ENCODE data around the gene TCIRG1. TPM values are rescaled to one million over a fixed set of nuclear protein-coding genes. Genes with fewer than 3 reads are reported as not detected.
A peak's percentile ranks its signal among the peaks of the same experiment; 100 is the strongest.

The TCIRG1 gene
- total and polyA plus RNA-seq, 2 of the 13 experiments (the other 11 are each of a cell fraction or from before 2014, with no cell fraction given): 48.0 to 69.6 TPM

DNA sequence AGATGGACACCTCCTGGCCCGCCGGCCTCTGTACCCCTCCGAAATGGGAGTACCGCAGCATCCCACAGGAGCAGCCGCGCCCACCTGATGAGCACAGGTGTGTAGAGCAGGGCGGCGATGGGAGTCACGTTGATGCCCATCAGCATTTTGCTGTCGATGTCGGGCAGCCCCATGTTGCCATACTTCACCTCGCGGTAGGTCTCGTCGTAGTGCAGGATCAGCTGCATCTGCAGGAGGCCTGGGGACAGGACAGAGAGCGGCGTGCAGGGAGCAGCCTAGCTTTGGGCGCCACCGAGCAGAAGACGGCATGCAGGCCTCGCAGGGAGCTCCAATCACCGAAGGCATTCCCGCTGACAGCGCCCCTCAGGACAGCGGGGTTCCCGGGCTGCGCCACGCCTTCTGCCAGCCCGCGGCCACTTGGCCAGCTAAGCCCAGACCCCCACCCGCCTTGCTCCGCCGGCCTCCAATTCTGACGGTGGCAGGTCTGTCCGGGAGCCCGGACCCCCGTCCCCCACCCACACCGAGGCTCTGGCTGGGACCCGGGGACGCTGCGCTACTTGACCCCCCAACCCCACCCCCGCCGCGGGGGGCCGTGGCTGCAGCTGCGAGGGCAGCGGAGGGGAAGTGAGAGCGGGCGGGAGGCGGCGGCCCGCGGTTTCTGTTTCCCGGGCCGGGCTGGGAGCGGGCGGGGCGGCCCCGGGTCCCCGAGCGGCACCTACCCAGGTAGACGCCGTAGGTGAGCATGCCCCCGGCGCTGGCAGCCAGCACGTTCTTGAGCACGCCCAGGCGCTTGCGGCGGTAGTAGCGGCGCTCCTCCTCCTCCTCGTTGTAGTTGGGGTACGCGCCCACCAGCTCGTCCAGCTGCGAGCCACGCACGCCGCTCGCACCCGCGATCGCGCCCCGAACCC lies 35.6 kb upstream of the TCIRG1 start:
- DNase-seq (ENCODE audit: low spot score): no peak
- no peak overlapping the region for H2AFZ ChIP-seq (ENCODE audit: low read length)
- no peaks in the 10 kb centered on the region for H4K20me1 ChIP-seq (ENCODE audit: insufficient read depth, low read length)
- in situ Hi-C loops (cut with HindIII; ENCODE audit: extremely low pct_ligation_motif_present, low pct_unique_long_range_greater_than_20kb): no loop called here
- no peak overlapping the region for H3K27ac ChIP-seq (ENCODE audit: extremely low read length, insufficient read depth, low read length)
- no peaks in the 10 kb centered on the region for H3K9me3 ChIP-seq (ENCODE audit: low read length)
- intact Hi-C loops (cut with micrococcal nuclease; ENCODE audit: unreplicated experiment): no loop called here
- no peaks in the 10 kb centered on the region for H3K36me3 ChIP-seq (replicated peaks in 1 of 2; ENCODE audit: control insufficient read depth in 1 of 2, insufficient read depth in 2 of 2, low read length in 2 of 2)
- no peaks in the 10 kb centered on the region for H3K27me3 ChIP-seq (ENCODE audit: control insufficient read depth in 1 of 2, insufficient read depth in 2 of 2, low read length in 2 of 2)
- 79% methylated on average over 17 of the region's 86 CpGs for WGBS (ENCODE audit: low lambda C conversion rate)
- ChIA-PET POLR2A (interaction anchor here (1.4 kb wide), 1 partner anchor 35 kb away, joined by 3 read pairs; the partner anchor contains the start of gene TCIRG1), CTCF (ENCODE audit: low intra/inter-chr PET ratio, low total read pairs) (no interaction called here)
- ATAC-seq: peak; percentile 23
- H3K4me2 ChIP-seq (ENCODE audit: low read depth, low read length): peak overlapping the region; percentile 90
- peaks cover 54% of the 10 kb centered on the region for H3K4me1 ChIP-seq (ENCODE audit: insufficient read depth, low read length)
- no peaks in the 10 kb centered on the region for H3K79me2 ChIP-seq (ENCODE audit: insufficient read depth, low read length)
- H3K4me3 ChIP-seq (replicated peaks in 1 of 3; ENCODE audit: insufficient read depth in 1 of 3, low read depth in 2 of 3, low read length in 3 of 3): peak overlapping the region; percentile 54 to 72 (median 61)
- no TSS peak for BruUV-seq (replicated peaks)
- FAIRE-seq: no peak
- peak overlapping the region; percentile 55; the same call in 1 of the 2 replicates for H3K9ac ChIP-seq (ENCODE audit: insufficient read depth, low read depth, low read length)
- TF ChIP-seq, protein P1, sequence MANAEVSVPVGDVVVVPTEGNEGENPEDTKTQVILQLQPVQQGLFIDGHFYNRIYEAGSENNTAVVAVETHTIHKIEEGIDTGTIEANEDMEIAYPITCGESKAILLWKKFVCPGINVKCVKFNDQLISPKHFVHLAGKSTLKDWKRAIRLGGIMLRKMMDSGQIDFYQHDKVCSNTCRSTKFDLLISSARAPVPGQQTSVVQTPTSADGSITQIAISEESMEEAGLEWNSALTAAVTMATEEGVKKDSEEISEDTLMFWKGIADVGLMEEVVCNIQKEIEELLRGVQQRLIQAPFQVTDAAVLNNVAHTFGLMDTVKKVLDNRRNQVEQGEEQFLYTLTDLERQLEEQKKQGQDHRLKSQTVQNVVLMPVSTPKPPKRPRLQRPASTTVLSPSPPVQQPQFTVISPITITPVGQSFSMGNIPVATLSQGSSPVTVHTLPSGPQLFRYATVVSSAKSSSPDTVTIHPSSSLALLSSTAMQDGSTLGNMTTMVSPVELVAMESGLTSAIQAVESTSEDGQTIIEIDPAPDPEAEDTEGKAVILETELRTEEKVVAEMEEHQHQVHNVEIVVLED (CRISPR knock-in tag; IDR thresholded peaks at IDR 0.05; ENCODE audit: borderline replicate concordance): no peak
- TF ChIP-seq ZNF282 (IDR thresholded peaks at IDR 0.05; ENCODE audit: partially characterized antibody): no peak
- no peak for TF ChIP-seq ZNF12 (CRISPR knock-in tag; IDR thresholded peaks at IDR 0.05)
- TF ChIP-seq ZNF121 (CRISPR knock-in tag; IDR thresholded peaks at IDR 0.05): no peak
- no peak for TF ChIP-seq ZNF253 (CRISPR knock-in tag; IDR thresholded peaks at IDR 0.05; ENCODE audit: borderline replicate concordance)
- TF ChIP-seq ZC3H13 (CRISPR knock-in tag; IDR thresholded peaks at IDR 0.05): no peak
- TF ChIP-seq MTA1 (CRISPR knock-in tag; IDR thresholded peaks at IDR 0.05; ENCODE audit: borderline replicate concordance): peak; percentile 29; the same call in 1 of the 2 replicates
- TF ChIP-seq PTBP1 (IDR thresholded peaks at IDR 0.05; ENCODE audit: low read depth, low read length, poor library complexity, severe bottlenecking): no peak
- TF ChIP-seq ZNF530 (CRISPR knock-in tag; IDR thresholded peaks at IDR 0.05; ENCODE audit: low read depth): no peak
- TF ChIP-seq HNRNPLL (IDR thresholded peaks at IDR 0.05; ENCODE audit: low read depth, low read length, poor library complexity, severe bottlenecking): no peak
- TF ChIP-seq HNRNPL (IDR thresholded peaks at IDR 0.05; ENCODE audit: low read depth, low read length): 0 out of 2 replicates have a peak, but pooled peaks have one; percentile 28
- TF ChIP-seq MAFF (IDR thresholded peaks at IDR 0.05; ENCODE audit: low read depth, low read length): no peak
- TF ChIP-seq GABPB1 (CRISPR knock-in tag; IDR thresholded peaks at IDR 0.05): no peak
- no peak for TF ChIP-seq GABPA (IDR thresholded peaks at IDR 0.05; ENCODE audit: low read depth, low read length)
- no peak for TF ChIP-seq GABPA (CRISPR knock-in tag; IDR thresholded peaks at IDR 0.05; ENCODE audit: low read depth)
- TF ChIP-seq, protein P2, sequence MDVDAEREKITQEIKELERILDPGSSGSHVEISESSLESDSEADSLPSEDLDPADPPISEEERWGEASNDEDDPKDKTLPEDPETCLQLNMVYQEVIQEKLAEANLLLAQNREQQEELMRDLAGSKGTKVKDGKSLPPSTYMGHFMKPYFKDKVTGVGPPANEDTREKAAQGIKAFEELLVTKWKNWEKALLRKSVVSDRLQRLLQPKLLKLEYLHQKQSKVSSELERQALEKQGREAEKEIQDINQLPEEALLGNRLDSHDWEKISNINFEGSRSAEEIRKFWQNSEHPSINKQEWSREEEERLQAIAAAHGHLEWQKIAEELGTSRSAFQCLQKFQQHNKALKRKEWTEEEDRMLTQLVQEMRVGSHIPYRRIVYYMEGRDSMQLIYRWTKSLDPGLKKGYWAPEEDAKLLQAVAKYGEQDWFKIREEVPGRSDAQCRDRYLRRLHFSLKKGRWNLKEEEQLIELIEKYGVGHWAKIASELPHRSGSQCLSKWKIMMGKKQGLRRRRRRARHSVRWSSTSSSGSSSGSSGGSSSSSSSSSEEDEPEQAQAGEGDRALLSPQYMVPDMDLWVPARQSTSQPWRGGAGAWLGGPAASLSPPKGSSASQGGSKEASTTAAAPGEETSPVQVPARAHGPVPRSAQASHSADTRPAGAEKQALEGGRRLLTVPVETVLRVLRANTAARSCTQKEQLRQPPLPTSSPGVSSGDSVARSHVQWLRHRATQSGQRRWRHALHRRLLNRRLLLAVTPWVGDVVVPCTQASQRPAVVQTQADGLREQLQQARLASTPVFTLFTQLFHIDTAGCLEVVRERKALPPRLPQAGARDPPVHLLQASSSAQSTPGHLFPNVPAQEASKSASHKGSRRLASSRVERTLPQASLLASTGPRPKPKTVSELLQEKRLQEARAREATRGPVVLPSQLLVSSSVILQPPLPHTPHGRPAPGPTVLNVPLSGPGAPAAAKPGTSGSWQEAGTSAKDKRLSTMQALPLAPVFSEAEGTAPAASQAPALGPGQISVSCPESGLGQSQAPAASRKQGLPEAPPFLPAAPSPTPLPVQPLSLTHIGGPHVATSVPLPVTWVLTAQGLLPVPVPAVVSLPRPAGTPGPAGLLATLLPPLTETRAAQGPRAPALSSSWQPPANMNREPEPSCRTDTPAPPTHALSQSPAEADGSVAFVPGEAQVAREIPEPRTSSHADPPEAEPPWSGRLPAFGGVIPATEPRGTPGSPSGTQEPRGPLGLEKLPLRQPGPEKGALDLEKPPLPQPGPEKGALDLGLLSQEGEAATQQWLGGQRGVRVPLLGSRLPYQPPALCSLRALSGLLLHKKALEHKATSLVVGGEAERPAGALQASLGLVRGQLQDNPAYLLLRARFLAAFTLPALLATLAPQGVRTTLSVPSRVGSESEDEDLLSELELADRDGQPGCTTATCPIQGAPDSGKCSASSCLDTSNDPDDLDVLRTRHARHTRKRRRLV (CRISPR knock-in tag; IDR thresholded peaks at IDR 0.05): no peak

Measured in HepG2 (cell line).